HepG2 (cell line): Measurements from ENCODE around the gene FNIP2. TPM values are rescaled to one million over a fixed set of nuclear protein-coding genes. Genes with fewer than 3 reads are reported as not detected.

Experiments
- ARNTL ChIP-seq: sonication (generic); formaldehyde crosslinking; IDR thresholded peaks from 2 replicates; pipeline ENCODE4 v1.4.0; 2020; ENCODE audit warnings: mild to moderate bottlenecking, missing genetic modification reagents
- CAMTA2 ChIP-seq: sonication (generic); formaldehyde crosslinking; IDR thresholded peaks from 2 replicates; pipeline ENCODE4 v1.4.0; 2020; ENCODE audit warnings: mild to moderate bottlenecking, missing genetic modification reagents, borderline replicate concordance
- ETV6 ChIP-seq: sonication (generic); formaldehyde crosslinking; conservative IDR thresholded peaks from 2 replicates; pipeline ENCODE4 v1.4.0; 2020; ENCODE audit warnings: missing genetic modification reagents
- FOSL1 ChIP-seq: sonication (generic); formaldehyde crosslinking; IDR thresholded peaks from 2 replicates; pipeline ENCODE4 v1.9.0; 2021; ENCODE audit warnings: missing genetic modification reagents, borderline replicate concordance
- KMT2A ChIP-seq: sonication (generic); formaldehyde crosslinking; IDR thresholded peaks from 2 replicates; pipeline ENCODE4 v1.4.0; 2020; ENCODE audit warnings: missing genetic modification reagents
- ZNF703 ChIP-seq: sonication (generic); formaldehyde crosslinking; IDR thresholded peaks from 2 replicates; pipeline ENCODE4 v1.5.1; 2020; ENCODE audit warnings: missing genetic modification reagents, mild to moderate bottlenecking, moderate library complexity, borderline replicate concordance
- polyA plus RNA-seq, 8 experiments: library from polyadenylated mRNA; depleted of rRNA in 3 of 8; stranded (reverse) in 7 of 8; unstranded in 1 of 8; fragments of >200 nt; fragmentation: Illumina TruSeq in 4 of 8; extraction: Trizol in 4 of 8; gene quantifications; 2 replicates each; pipeline versions ENCODE4 v1.2.1 to v1.2.3, GENCODE V29; 2011 to 2016; ENCODE audit warnings: low read depth in 4 of 8, missing spikeins in 1 of 8, mixed read lengths in 1 of 8; ENCODE audit not compliant: insufficient read depth in 1 of 8
- total RNA-seq, 5 experiments: library from RNA; depleted of rRNA; stranded (reverse); fragments of >200 nt; fragmentation: Illumina TruSeq; extraction: Trizol; gene quantifications; 2 replicates each; pipeline ENCODE4 v1.2.3, GENCODE V29; 2016; ENCODE audit warnings: low read depth in 1 of 5
- TF ChIP-seq, protein P1 (sequence below): sonication (generic); formaldehyde crosslinking; IDR thresholded peaks from 2 replicates; pipeline ENCODE4 v1.4.0; 2020; ENCODE audit warnings: missing genetic modification reagents
- TF ChIP-seq, protein P2 (sequence below): sonication (generic); formaldehyde crosslinking; conservative IDR thresholded peaks from 2 replicates; pipeline ENCODE4 v1.5.0; 2020; ENCODE audit warnings: missing genetic modification reagents
- TF ChIP-seq, protein P3 (sequence below): sonication (generic); formaldehyde crosslinking; IDR thresholded peaks from 2 replicates; pipeline ENCODE4 v1.8.0; 2022; ENCODE audit warnings: mild to moderate bottlenecking, missing genetic modification reagents, moderate library complexity
- TF ChIP-seq, protein P4 (sequence below): sonication (generic); formaldehyde crosslinking; IDR thresholded peaks from 2 replicates; pipeline ENCODE4 v1.4.0; 2020; ENCODE audit warnings: missing genetic modification reagents
- TF ChIP-seq, protein P5 (sequence below): sonication (generic); formaldehyde crosslinking; IDR thresholded peaks from 2 replicates; pipeline ENCODE4 v1.5.0; 2020; ENCODE audit warnings: missing genetic modification reagents
- TF ChIP-seq, protein P6 (sequence below): sonication (generic); formaldehyde crosslinking; IDR thresholded peaks from 2 replicates; pipeline ENCODE4 v1.4.0; 2020; ENCODE audit warnings: missing genetic modification reagents, borderline replicate concordance
- TF ChIP-seq, protein P7 (sequence below): sonication (generic); formaldehyde crosslinking; IDR thresholded peaks from 2 replicates; pipeline ENCODE4 v1.4.0; 2020; ENCODE audit warnings: mild to moderate bottlenecking, missing genetic modification reagents

FNIP2 gene
- total and polyA plus RNA-seq, 2 of the 13 experiments (the other 11 are each of a cell fraction or from before 2014, with no cell fraction given), result 15.5 to 21.0 TPM

DNA sequence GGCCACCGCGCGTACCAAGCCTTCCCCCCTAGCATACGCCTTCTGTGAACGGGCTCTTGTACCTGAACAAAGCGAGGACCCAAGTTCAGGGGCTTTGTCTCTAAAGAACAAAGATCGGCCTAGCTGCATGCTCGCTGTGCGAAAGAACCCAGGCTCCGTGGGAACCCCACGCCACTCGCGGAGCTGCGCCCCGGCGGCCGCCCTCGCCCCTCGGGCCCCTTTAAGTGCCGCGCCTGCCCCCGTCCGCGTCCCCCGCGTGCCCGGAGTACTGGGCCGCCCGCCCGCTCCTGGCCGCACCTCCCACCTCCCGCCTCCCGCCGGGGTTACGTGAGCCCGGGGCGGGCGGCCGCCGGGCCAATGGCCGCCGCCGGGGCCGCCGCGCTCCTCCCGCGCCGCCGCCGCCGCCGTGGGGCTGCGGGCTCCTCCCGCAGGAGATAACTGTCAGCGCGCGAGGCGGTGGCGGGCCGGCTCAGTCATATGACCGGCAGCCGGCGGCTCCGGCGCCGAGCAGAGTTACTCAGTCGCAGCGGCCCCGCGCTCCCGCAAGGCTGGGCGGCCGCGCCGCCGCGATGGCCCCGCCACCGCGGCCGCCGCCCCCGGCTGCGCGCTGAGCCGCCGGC lies at the start of gene FNIP2 (continued):
- TF ChIP-seq, protein P1, sequence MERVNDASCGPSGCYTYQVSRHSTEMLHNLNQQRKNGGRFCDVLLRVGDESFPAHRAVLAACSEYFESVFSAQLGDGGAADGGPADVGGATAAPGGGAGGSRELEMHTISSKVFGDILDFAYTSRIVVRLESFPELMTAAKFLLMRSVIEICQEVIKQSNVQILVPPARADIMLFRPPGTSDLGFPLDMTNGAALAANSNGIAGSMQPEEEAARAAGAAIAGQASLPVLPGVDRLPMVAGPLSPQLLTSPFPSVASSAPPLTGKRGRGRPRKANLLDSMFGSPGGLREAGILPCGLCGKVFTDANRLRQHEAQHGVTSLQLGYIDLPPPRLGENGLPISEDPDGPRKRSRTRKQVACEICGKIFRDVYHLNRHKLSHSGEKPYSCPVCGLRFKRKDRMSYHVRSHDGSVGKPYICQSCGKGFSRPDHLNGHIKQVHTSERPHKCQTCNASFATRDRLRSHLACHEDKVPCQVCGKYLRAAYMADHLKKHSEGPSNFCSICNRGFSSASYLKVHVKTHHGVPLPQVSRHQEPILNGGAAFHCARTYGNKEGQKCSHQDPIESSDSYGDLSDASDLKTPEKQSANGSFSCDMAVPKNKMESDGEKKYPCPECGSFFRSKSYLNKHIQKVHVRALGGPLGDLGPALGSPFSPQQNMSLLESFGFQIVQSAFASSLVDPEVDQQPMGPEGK (CRISPR knock-in tag), result peak; percentile 73
- TF ChIP-seq, protein P2, sequence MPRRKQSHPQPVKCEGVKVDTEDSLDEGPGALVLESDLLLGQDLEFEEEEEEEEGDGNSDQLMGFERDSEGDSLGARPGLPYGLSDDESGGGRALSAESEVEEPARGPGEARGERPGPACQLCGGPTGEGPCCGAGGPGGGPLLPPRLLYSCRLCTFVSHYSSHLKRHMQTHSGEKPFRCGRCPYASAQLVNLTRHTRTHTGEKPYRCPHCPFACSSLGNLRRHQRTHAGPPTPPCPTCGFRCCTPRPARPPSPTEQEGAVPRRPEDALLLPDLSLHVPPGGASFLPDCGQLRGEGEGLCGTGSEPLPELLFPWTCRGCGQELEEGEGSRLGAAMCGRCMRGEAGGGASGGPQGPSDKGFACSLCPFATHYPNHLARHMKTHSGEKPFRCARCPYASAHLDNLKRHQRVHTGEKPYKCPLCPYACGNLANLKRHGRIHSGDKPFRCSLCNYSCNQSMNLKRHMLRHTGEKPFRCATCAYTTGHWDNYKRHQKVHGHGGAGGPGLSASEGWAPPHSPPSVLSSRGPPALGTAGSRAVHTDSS (CRISPR knock-in tag), result no peak
- TF ChIP-seq ETV6 (CRISPR knock-in tag) (no peak), FOSL1 (CRISPR knock-in tag) (no peak), ARNTL (no peak), CAMTA2 (no peak), KMT2A (CRISPR knock-in tag) (no peak; the same call in 1 of the 2 replicates), ZNF703 (no peak)
- TF ChIP-seq, protein P3, sequence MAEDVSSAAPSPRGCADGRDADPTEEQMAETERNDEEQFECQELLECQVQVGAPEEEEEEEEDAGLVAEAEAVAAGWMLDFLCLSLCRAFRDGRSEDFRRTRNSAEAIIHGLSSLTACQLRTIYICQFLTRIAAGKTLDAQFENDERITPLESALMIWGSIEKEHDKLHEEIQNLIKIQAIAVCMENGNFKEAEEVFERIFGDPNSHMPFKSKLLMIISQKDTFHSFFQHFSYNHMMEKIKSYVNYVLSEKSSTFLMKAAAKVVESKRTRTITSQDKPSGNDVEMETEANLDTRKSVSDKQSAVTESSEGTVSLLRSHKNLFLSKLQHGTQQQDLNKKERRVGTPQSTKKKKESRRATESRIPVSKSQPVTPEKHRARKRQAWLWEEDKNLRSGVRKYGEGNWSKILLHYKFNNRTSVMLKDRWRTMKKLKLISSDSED (CRISPR knock-in tag), result no peak
- TF ChIP-seq, protein P4, sequence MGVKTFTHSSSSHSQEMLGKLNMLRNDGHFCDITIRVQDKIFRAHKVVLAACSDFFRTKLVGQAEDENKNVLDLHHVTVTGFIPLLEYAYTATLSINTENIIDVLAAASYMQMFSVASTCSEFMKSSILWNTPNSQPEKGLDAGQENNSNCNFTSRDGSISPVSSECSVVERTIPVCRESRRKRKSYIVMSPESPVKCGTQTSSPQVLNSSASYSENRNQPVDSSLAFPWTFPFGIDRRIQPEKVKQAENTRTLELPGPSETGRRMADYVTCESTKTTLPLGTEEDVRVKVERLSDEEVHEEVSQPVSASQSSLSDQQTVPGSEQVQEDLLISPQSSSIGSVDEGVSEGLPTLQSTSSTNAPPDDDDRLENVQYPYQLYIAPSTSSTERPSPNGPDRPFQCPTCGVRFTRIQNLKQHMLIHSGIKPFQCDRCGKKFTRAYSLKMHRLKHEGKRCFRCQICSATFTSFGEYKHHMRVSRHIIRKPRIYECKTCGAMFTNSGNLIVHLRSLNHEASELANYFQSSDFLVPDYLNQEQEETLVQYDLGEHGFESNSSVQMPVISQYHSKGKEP (CRISPR knock-in tag), result no peak; the same call in 1 of the 2 replicates
- TF ChIP-seq, protein P5, sequence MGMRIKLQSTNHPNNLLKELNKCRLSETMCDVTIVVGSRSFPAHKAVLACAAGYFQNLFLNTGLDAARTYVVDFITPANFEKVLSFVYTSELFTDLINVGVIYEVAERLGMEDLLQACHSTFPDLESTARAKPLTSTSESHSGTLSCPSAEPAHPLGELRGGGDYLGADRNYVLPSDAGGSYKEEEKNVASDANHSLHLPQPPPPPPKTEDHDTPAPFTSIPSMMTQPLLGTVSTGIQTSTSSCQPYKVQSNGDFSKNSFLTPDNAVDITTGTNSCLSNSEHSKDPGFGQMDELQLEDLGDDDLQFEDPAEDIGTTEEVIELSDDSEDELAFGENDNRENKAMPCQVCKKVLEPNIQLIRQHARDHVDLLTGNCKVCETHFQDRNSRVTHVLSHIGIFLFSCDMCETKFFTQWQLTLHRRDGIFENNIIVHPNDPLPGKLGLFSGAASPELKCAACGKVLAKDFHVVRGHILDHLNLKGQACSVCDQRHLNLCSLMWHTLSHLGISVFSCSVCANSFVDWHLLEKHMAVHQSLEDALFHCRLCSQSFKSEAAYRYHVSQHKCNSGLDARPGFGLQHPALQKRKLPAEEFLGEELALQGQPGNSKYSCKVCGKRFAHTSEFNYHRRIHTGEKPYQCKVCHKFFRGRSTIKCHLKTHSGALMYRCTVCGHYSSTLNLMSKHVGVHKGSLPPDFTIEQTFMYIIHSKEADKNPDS (CRISPR knock-in tag), result no peak
- TF ChIP-seq, protein P6, sequence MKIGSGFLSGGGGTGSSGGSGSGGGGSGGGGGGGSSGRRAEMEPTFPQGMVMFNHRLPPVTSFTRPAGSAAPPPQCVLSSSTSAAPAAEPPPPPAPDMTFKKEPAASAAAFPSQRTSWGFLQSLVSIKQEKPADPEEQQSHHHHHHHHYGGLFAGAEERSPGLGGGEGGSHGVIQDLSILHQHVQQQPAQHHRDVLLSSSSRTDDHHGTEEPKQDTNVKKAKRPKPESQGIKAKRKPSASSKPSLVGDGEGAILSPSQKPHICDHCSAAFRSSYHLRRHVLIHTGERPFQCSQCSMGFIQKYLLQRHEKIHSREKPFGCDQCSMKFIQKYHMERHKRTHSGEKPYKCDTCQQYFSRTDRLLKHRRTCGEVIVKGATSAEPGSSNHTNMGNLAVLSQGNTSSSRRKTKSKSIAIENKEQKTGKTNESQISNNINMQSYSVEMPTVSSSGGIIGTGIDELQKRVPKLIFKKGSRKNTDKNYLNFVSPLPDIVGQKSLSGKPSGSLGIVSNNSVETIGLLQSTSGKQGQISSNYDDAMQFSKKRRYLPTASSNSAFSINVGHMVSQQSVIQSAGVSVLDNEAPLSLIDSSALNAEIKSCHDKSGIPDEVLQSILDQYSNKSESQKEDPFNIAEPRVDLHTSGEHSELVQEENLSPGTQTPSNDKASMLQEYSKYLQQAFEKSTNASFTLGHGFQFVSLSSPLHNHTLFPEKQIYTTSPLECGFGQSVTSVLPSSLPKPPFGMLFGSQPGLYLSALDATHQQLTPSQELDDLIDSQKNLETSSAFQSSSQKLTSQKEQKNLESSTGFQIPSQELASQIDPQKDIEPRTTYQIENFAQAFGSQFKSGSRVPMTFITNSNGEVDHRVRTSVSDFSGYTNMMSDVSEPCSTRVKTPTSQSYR, result no peak
- TF ChIP-seq, protein P7, sequence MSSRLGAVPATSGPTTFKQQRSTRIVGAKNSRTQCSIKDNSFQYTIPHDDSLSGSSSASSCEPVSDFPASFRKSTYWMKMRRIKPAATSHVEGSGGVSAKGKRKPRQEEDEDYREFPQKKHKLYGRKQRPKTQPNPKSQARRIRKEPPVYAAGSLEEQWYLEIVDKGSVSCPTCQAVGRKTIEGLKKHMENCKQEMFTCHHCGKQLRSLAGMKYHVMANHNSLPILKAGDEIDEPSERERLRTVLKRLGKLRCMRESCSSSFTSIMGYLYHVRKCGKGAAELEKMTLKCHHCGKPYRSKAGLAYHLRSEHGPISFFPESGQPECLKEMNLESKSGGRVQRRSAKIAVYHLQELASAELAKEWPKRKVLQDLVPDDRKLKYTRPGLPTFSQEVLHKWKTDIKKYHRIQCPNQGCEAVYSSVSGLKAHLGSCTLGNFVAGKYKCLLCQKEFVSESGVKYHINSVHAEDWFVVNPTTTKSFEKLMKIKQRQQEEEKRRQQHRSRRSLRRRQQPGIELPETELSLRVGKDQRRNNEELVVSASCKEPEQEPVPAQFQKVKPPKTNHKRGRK (CRISPR knock-in tag), result no peak
